ENCODE results near the gene PSMC1.
"Not testable (repeated sequence)": the region's sequence is repeated elsewhere in the genome, so short reads cannot be mapped to it uniquely, and the experiment has no call there.

Gene PSMC1

DNA sequence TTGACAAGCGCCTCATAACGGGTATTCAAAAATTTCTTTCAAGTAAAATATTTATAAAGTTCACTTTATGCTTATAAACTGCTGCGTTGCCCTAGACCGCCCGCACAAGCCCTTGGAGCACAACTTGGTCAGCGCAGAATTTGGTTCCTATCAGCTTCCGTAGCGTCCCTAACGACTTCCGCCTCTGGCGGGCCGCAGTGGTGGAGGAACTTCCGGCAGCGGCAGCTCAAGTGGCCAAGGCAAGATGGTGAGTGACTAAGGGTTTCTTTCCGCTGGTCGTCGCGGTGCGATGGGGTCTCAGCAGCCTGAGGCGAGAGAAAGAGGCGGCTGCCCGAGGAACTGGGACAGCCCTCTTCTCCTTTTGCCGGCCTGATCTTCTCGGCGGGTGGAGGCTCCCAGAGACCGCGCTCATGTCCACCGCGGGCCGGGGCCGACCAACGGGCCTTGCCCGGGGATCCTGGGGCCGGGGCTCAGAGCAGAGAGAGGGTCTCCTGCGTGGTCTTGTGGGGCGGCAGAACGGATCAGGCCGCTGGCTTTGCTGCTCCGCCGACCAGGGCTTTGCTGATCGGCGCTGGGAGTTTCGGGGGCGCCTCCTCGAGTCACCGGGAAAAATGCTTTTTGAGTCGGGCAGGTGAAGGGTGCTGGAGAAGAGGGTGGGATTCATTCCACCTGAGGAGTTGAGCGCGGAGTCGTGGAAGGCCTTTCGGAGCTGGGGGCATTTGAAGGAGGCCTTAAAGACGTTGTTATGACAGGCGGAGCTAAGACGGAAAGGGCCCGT is at the start of gene PSMC1:
Gene PSMC1, plus strand, starts transcription at position 200 of the 778 bp plus-strand sequence. Its CDS starts 45 bp downstream, at position 245.
- peak; percentile 84 for DNase-seq (ENCODE audit: low read depth)

DNA sequence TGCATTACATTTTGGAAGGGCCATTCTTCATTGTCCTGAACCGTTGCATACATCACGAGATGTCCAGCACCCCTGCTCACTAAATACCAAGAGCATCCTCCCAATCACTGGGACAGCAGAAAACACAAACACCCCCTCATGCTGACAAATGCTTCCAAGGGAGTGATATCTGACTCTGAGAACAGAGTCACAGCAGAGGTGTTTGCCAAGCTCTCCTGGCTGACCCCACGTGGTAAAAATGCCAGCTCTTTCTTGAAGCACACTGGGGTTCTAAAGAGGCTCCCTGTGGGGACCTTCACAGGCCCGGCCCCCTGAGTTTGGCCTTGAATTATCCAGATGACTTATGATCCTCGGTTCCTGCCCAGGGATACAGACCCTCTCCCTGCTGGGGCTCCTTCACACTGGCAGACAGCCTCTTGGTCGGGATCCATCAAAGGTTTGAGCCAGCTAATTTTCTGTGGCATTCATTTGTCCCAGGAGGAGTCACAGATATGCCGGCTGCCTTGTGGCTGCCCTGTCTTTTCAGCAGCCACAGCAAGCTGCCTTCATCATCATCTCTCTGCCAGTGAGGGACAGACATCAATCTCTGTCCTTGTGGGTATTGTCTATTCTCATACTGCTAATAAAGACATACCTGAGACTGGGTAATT is 43.1 kb upstream of the PSMC1 start:
- no peak for DNase-seq (ENCODE audit: low read depth)

DNA sequence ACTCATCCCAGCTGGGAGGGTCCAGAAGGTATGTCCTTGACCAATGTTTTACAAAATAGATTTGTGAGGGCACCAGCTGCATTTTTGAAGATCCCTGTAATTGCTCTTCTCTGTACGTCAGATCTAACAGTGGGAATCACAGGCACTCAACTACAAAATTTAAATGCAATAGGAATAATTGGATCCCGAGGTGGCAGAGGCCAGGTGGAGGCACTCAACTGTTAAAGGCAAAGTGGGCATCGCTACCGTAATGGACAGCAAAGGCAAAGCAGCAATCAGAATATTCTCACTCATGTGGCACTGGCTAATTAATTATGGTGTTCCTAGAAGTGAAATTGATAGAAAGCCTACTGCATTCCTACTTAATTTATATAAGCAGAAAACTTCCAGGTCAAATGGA is 27.9 kb upstream of the PSMC1 start:
- DNase-seq (ENCODE audit: low read depth), result no peak

DNA sequence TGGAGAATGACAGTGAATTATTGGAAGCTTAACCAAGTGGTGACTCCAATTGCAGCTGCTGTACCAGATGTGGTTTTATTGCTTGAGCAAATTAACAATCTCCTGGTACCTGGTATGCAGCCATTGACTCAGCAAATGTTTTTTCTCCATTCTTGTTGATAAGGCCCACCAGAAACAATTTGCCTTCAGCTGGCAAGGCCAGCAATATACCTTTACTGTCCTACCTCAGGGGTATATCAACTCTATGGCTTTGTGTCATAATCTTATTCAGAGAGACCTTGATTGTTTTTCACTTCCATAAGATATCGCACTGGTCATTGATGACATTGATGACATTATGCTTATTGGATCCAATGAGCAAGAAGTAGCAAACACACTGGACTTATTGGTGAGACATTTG is 26.4 kb upstream of the PSMC1 start:
- not testable (repeated sequence) for DNase-seq (ENCODE audit: low read depth)

GRCh38 chr14:90235179-90235976 is 21.0 kb upstream of the PSMC1 start:
- peak; percentile 33 for DNase-seq (ENCODE audit: low read depth)

GRCh38 chr14:90239139-90239538 is 17.2 kb upstream of the PSMC1 start:
- no peak for DNase-seq (ENCODE audit: low read depth)

DNA sequence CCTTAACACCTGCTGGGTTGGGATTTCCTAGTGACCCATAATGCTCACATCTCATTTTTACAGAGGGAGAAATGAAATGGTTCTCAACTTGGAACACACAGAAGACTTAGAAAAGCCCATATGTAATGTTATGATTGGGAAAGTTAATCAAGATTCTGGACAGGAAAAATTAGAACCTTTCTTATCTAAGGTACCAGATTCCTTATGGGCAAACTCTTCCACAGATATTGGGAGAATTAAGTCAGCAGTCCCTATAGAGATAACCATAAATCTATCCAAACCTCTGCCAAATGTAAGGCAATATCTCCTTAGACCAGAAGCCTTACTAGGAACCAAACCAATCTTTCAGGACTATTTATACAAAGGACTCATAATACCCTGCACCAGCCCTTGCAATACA is 13.9 kb upstream of the PSMC1 start:
- DNase-seq (ENCODE audit: low read depth), result no peak

GRCh38 chr14:90246936-90247335 is 9.4 kb upstream of the PSMC1 start:
- DNase-seq (ENCODE audit: low read depth), result no peak

GRCh38 chr14:90247441-90247840 is 8.9 kb upstream of the PSMC1 start:
- not testable (repeated sequence) for DNase-seq (ENCODE audit: low read depth)

GRCh38 chr14:90248594-90248993 is 7.8 kb upstream of the PSMC1 start:
- DNase-seq (ENCODE audit: low read depth), result no peak

GRCh38 chr14:90253826-90254225 is 2.5 kb upstream of the PSMC1 start:
- no peak for DNase-seq (ENCODE audit: low read depth)

- DNase-seq (ENCODE audit: low read depth), result no peak
These were observed 482 bp upstream of the PSMC1 start for GRCh38 chr14:90255871-90256270.

DNA sequence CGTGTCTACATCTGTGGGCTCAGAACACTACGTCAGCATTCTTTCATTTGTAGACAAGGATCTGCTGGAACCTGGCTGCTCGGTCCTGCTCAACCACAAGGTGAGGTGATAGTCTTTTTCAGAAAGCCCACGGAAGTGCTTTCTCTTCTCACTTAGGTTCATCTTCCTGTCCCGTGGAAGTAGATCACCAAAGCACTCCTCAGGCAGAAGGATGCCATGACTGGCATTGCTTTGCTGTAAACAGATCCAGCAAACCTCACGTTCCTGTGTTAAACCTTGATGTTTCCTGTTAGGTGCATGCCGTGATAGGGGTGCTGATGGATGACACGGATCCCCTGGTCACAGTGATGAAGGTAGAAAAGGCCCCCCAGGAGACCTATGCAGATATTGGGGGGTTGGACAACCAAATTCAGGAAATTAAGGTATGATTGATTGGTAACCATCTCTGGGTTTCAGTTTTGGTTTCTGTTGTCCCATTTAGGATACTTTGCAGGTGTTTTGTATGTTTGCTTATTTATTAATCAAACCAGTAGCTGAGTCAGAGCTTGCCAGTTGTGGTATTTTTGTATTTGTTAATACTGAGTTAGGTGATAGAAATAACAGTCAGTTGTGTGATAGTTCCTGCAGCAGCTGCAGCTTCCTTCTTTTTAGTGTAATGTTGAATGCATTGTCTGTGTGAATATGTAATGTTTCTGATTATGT is 7.5 kb downstream of the PSMC1 start:
- no peak for DNase-seq (ENCODE audit: low read depth)

DNA sequence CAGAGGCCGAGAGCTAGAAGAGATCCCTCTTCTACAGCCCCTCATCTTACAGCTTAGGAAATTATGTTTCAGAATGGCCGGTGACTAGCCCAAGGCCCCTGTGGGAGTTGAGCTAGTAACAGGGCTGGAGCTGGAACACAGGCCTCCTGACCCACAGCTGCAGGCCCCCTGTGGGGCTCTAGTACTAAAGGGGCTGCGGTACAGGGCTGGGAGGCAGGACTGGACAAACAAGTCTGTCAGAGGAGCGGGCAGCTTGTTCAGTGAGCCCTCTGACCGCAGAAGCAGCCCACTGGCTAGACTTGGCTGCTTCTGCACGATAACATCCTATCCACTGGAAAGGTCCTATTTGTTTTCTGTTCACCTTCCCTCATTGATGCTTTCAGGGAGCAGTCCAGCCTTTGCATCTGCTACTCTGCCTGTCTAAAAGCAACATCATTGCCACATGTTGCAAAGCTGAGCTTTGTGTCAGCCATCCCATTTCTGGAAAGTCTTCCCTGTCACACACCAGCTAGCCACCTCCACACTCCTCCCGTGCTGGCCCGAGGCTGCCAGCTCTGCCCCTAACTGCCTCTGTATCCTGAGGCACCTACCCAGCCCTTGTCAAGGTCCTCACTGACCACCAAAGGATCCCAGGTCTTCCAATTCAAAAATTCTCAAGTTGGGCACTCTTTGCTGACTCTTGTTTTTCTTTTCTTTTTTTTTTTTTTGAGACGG is 10.2 kb downstream of the PSMC1 start:
- no peak for DNase-seq (ENCODE audit: low read depth)

DNA sequence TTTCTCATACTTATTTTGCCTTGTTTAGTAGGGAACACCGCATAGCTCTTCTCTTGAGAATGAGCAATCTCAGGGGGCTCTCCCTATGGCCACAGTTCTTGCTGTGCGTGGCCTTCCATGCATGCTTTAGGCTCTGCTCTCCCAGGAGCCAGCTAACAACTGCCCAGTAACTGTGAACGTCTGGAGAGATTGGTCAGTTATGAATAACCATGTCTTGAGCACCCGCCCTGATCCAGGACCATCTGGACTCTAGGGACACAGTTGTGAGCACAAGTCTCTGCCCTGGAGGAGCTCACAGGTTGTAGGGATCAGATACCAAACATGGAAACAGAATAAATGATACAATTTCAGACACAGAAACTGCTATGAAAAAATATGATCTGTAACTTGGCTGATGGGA is 12.1 kb downstream of the PSMC1 start:
- no peak for DNase-seq (ENCODE audit: low read depth)

DNA sequence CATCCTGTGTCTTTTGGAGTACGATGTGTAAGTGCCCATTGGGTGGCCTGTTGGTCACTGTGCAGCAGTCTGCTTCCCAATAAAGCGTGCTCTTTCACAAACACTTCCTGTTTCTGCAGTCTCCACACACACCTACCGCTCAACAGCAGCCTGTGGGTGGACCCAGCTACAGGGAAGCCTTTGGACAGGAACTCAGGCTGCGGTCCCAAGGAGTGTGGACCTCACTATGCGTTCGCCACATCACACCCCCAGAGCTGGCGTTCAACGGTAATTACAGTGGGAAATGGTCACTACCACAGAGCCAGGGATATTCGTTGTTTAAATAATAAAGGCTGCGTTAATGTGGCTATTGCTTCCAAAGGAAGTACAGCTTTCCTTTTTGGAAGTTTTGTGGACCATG is 16.2 kb downstream of the PSMC1 start:
- DNase-seq (ENCODE audit: low read depth), result no peak

- DNase-seq (ENCODE audit: low read depth), result no peak
These were observed 17.2 kb downstream of the PSMC1 start for GRCh38 chr14:90273532-90273931.

- no peak for DNase-seq (ENCODE audit: low read depth)
These were observed 17.7 kb downstream of the PSMC1 start for GRCh38 chr14:90274019-90274418.

- no peak for DNase-seq (ENCODE audit: low read depth)
These were observed 18.6 kb downstream of the PSMC1 start for GRCh38 chr14:90274808-90275457.

DNA sequence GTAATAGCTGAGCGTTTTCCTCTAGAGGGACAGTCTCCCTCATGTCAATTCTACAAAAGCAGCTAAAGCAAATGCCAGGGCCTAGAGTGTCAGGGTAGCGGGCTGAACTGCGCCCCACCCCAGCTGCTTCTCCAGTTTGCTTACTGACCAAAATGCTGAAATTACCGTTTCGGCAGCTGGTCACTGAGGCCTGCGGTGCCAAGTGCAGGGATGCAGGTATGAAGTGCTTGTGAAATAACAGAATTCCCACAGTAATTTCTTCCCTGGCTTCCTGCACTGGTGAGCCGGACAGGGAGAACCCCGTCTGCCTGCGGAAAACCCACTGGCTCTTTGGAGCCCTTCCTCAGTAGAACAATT is 19.1 kb downstream of the PSMC1 start:
- no peak for DNase-seq (ENCODE audit: low read depth)

DNA sequence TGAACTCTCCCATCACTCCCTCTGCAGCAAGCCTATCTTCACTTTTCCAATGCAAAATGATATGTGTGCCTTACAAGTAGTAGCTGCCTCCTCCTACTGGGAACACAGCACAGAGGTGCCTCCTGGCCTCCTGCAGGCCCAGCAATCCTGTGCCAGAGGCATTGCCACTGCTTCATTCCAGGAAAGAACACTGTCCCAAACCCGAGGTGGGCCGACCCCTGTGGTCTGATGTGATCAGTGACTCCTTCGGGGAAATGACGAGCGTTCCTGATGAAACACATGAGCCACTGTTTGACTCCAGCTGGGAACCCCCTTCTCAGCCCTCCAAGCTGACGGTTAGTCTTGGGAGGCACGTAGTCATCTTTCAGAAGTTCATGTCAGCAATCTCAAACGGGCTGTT is 19.5 kb downstream of the PSMC1 start:
- no peak for DNase-seq (ENCODE audit: low read depth)

Measured in GM04504 (cell line).